Measurements from ENCODE around the gene PRDM7. TPM values are rescaled to one million over a fixed set of nuclear protein-coding genes. Genes with fewer than 3 reads are reported as not detected.

The PRDM7 gene
- total and polyA plus RNA-seq, 9 of the 15 experiments (the other 6 are each of a cell fraction or from before 2014, with no cell fraction given) = not detected

- no peak for TF ChIP-seq TSHZ1 (CRISPR knock-in tag; IDR thresholded peaks at IDR 0.05)
- no peak for TF ChIP-seq FOXM1 (IDR thresholded peaks at IDR 0.05; ENCODE audit: low read depth)
- TF ChIP-seq FOXM1 (CRISPR knock-in tag; IDR thresholded peaks at IDR 0.05; ENCODE audit: low read depth) = 0 out of 2 replicates have a peak, but pooled peaks have one; percentile 73
- TF ChIP-seq XRCC4 (IDR thresholded peaks at IDR 0.05; ENCODE audit: extremely low read depth, insufficient read depth, insufficient read length) = no peak
- TF ChIP-seq ZSCAN32 (CRISPR knock-in tag; IDR thresholded peaks at IDR 0.05) = no peak
- no peak for TF ChIP-seq ZSCAN29 (IDR thresholded peaks at IDR 0.05)
- no peak for TF ChIP-seq STAT6 (CRISPR knock-in tag; IDR thresholded peaks at IDR 0.05)
- TF ChIP-seq ZNF780A (CRISPR knock-in tag; IDR thresholded peaks at IDR 0.05) = no peak
- TF ChIP-seq ZNF316 (IDR thresholded peaks at IDR 0.05) = no peak
- no peak for TF ChIP-seq THAP7 (CRISPR knock-in tag; IDR thresholded peaks at IDR 0.05)
- TF ChIP-seq NFE2L1 (tag; IDR thresholded peaks at IDR 0.05; ENCODE audit: borderline replicate concordance, low read depth) = no peak
- no peak for TF ChIP-seq ATF3 (IDR thresholded peaks at IDR 0.05)
- peak; percentile 73 for TF ChIP-seq ATF3 (CRISPR knock-in tag; conservative IDR thresholded peaks at IDR 0.05)
- no peak for TF ChIP-seq ETV6 (IDR thresholded peaks at IDR 0.05; ENCODE audit: borderline replicate concordance in 1 of 2, low read depth in 2 of 2, low read length in 1 of 2)
- TF ChIP-seq ETV6 (CRISPR knock-in tag; IDR thresholded peaks at IDR 0.05; ENCODE audit: borderline replicate concordance) = no peak
- no peak for TF ChIP-seq ZNF444 (CRISPR knock-in tag; IDR thresholded peaks at IDR 0.05)
- peak in 1 of 3 experiments; percentile 46; a peak in 2 of 6 replicates for TF ChIP-seq CTCF (IDR thresholded peaks at IDR 0.05 in 2 of 3, conservative IDR thresholded peaks at IDR 0.05 in 1 of 3; ENCODE audit: insufficient read depth in 2 of 3, low read depth in 1 of 3, low read length in 3 of 3)
These were observed 54.7 kb downstream of the PRDM7 start (continued) for GRCh38 chr16:90022209-90023077.

All from K562 (cell line).